DND-41 (cell line): ENCODE measurements around the gene SNCA.
A peak's percentile ranks its signal among the peaks of the same experiment; 100 is the strongest.

Experiments used
- ATAC-seq: fragments of 200-7000 bp; cut with Tn5 transposase; 3 replicates; pipeline ENCODE4 v1.9.1; 2021; ENCODE audit warnings: low read depth; ENCODE audit not compliant: insufficient read depth
- DNase-seq: peaks from one replicate; pipeline ENCODE4 v3.0.0-alpha.2; 2020
- H2AFZ ChIP-seq: 2 replicates; pipeline ENCODE4 v1.6.0; 2012; ENCODE audit warnings: low read depth, low read length
- H3K27ac ChIP-seq: 2 replicates; pipeline ENCODE4 v1.5.1; 2012; ENCODE audit warnings: low read length, inconsistent platforms
- H3K27me3 ChIP-seq: fragments of 200-600 bp; sonication (generic); 2 replicates; pipeline ENCODE4 v1.6.0; 2012; ENCODE audit warnings: low read length, mild to moderate bottlenecking, inconsistent platforms; ENCODE audit not compliant: insufficient read depth, poor library complexity
- H3K36me3 ChIP-seq: 2 replicates; pipeline ENCODE4 v1.5.1; 2012; ENCODE audit warnings: low read length, inconsistent platforms; ENCODE audit not compliant: insufficient read depth
- H3K4me1 ChIP-seq: 2 replicates; pipeline ENCODE4 v1.5.1; 2012; ENCODE audit warnings: mild to moderate bottlenecking, low read length; ENCODE audit not compliant: insufficient read depth
- H3K4me2 ChIP-seq: 2 replicates; pipeline ENCODE4 v1.6.0; 2012; ENCODE audit warnings: mild to moderate bottlenecking, moderate library complexity, low read length, inconsistent platforms; ENCODE audit not compliant: insufficient read depth
- H3K4me3 ChIP-seq, 2 experiments: fragments of 200-600 bp in 1 of 2; shearing (Covaris generic) in 1 of 2; 2 replicates each; pipeline ENCODE4 v1.5.1; 2012 to 2016; ENCODE audit warnings: inconsistent platforms in 2 of 2, low read length in 2 of 2, mild to moderate bottlenecking in 2 of 2, low read depth in 1 of 2, moderate library complexity in 1 of 2
- H3K79me2 ChIP-seq: 2 replicates; pipeline ENCODE4 v1.6.0; 2012; ENCODE audit warnings: low read length, inconsistent platforms; ENCODE audit not compliant: insufficient read depth
- H3K9ac ChIP-seq: 2 replicates; pipeline ENCODE4 v1.6.0; 2012; ENCODE audit warnings: low read depth, mild to moderate bottlenecking, inconsistent platforms, low read length, moderate library complexity
- H3K9me3 ChIP-seq: 2 replicates; pipeline ENCODE4 v1.5.1; 2012; ENCODE audit warnings: low read length, moderate library complexity, mild to moderate bottlenecking, inconsistent platforms; ENCODE audit not compliant: insufficient read depth, severe bottlenecking
- H4K20me1 ChIP-seq: 2 replicates; pipeline ENCODE4 v1.6.0; 2012; ENCODE audit warnings: low read length; ENCODE audit not compliant: insufficient read depth
- CTCF ChIP-seq: IDR thresholded peaks from 2 replicates; pipeline ENCODE4 v1.5.1; 2012; ENCODE audit warnings: borderline replicate concordance, low read length, moderate library complexity, mild to moderate bottlenecking; ENCODE audit not compliant: poor library complexity, severe bottlenecking; ENCODE audit errors: extremely low read depth
- EZH2 ChIP-seq: IDR thresholded peaks from 3 replicates; pipeline ENCODE4 v1.6.1; 2012; ENCODE audit warnings: borderline replicate concordance, low read depth, mild to moderate bottlenecking, moderate library complexity, low read length, inconsistent platforms; ENCODE audit not compliant: severe bottlenecking

The SNCA gene

GRCh38 chr4:89868276-89868675 lies 31.3 kb upstream of the SNCA start:
- TF ChIP-seq CTCF (no peak), EZH2 (no peak)
- no peaks in the 10 kb centered on the region for H3K36me3 ChIP-seq
- no peak for DNase-seq
- H3K27me3 ChIP-seq, result no peaks in the 10 kb centered on the region
- no peak overlapping the region for H2AFZ ChIP-seq
- no peak overlapping the region for H3K9ac ChIP-seq
- H3K4me3 ChIP-seq, result no peak overlapping the region
- no peaks in the 10 kb centered on the region for H4K20me1 ChIP-seq
- no peaks in the 10 kb centered on the region for H3K9me3 ChIP-seq
- no peaks in the 10 kb centered on the region for H3K4me1 ChIP-seq
- H3K4me2 ChIP-seq, result no peak overlapping the region
- H3K27ac ChIP-seq, result no peak overlapping the region
- ATAC-seq, result no peak
- H3K79me2 ChIP-seq, result no peaks in the 10 kb centered on the region

GRCh38 chr4:89863533-89863932 lies 26.6 kb upstream of the SNCA start:
- Histone ChIP-seq H3K9ac (no peak overlapping the region), H3K4me2 (no peak overlapping the region), H3K36me3 (no peaks in the 10 kb centered on the region), H3K9me3 (no peaks in the 10 kb centered on the region), H3K4me3 (no peak overlapping the region), H3K79me2 (no peaks in the 10 kb centered on the region), H3K27ac (no peak overlapping the region), H4K20me1 (no peaks in the 10 kb centered on the region), H2AFZ (no peak overlapping the region), H3K4me1 (no peaks in the 10 kb centered on the region), H3K27me3 (no peaks in the 10 kb centered on the region)
- TF ChIP-seq CTCF (no peak), EZH2 (no peak)
- ATAC-seq (no peak), DNase-seq (no peak)

- no peaks in the 10 kb centered on the region for H3K79me2 ChIP-seq
- H3K4me2 ChIP-seq, result no peak overlapping the region
- H3K27me3 ChIP-seq, result no peaks in the 10 kb centered on the region
- no peak overlapping the region for H3K9ac ChIP-seq
- H3K4me3 ChIP-seq, result no peak overlapping the region
- ATAC-seq (no peak), DNase-seq (no peak)
- H4K20me1 ChIP-seq, result no peaks in the 10 kb centered on the region
- no peaks in the 10 kb centered on the region for H3K4me1 ChIP-seq
- 0 out of 2 replicates have a peak overlapping the region, but pooled peaks have one; percentile 8 for H2AFZ ChIP-seq
- peaks cover 4% of the 10 kb centered on the region for H3K9me3 ChIP-seq
- H3K36me3 ChIP-seq, result no peaks in the 10 kb centered on the region
- H3K27ac ChIP-seq, result no peak overlapping the region
- no peak for TF ChIP-seq EZH2
- no peak for TF ChIP-seq CTCF
These were observed 24.0 kb upstream of the SNCA start for GRCh38 chr4:89860971-89861370.

- no peak overlapping the region for H2AFZ ChIP-seq
- ATAC-seq (no peak), DNase-seq (no peak)
- H3K4me1 ChIP-seq, result no peaks in the 10 kb centered on the region
- peaks cover 12% of the 10 kb centered on the region for H3K9me3 ChIP-seq
- H3K36me3 ChIP-seq, result no peaks in the 10 kb centered on the region
- no peaks in the 10 kb centered on the region for H3K27me3 ChIP-seq
- no peak overlapping the region for H3K4me3 ChIP-seq
- no peak overlapping the region for H3K4me2 ChIP-seq
- no peaks in the 10 kb centered on the region for H3K79me2 ChIP-seq
- TF ChIP-seq CTCF (no peak), EZH2 (no peak)
- H4K20me1 ChIP-seq, result no peaks in the 10 kb centered on the region
- no peak overlapping the region for H3K9ac ChIP-seq
- no peak overlapping the region for H3K27ac ChIP-seq
These were observed 18.3 kb upstream of the SNCA start for GRCh38 chr4:89855236-89855635.
